Mucosa of descending colon (tissue), 3 donors: ENCODE measurements around the gene PARG. TPM values are rescaled to one million over a fixed set of nuclear protein-coding genes. Genes with fewer than 3 reads are reported as not detected.

Experiments used
- ATAC-seq: fragments of 200-7000 bp; cut with Tn5 transposase; one replicate; pipeline ENCODE4 v1.9.1; 2020; ENCODE audit warnings: mild to moderate bottlenecking, moderate library complexity
- DNase-seq, 3 donors: peaks; one replicate each; pipeline ENCODE4 v3.0.0-alpha.2; 2020
- H3K36me3 ChIP-seq: fragments of 200-600 bp; one replicate; pipeline ENCODE4 v1.8.0; 2021; ENCODE audit warnings: low read depth, mild to moderate bottlenecking
- H3K4me1 ChIP-seq: fragments of 200-600 bp; one replicate; pipeline ENCODE4 v1.8.0; 2021; ENCODE audit warnings: low read depth, mild to moderate bottlenecking
- H3K4me3 ChIP-seq: fragments of 200-600 bp; one replicate; pipeline ENCODE4 v1.8.0; 2021; ENCODE audit warnings: mild to moderate bottlenecking
- H3K9me3 ChIP-seq: fragments of 200-600 bp; one replicate; pipeline ENCODE4 v1.8.0; 2021; ENCODE audit warnings: mild to moderate bottlenecking
- intact Hi-C, 2 donors: fragments of 100-400 bp; cut with DNase I in 1 of 2; cut with micrococcal nuclease in 1 of 2; formaldehyde crosslinking; loops; one replicate each; pipeline versions ENCODE4 v1.11.0 to v1.11.1; 2022; cut with DNase I, micrococcal nuclease
- total RNA-seq, 3 donors: library from RNA; stranded (reverse); fragmentation: NEBNext Ultra II Directional in 2 of 3; extraction: Animal tissue kit (Norgen Biotek cat#: 25700) in 2 of 3; gene quantifications; one replicate each; pipeline versions ENCODE4 v1.2.1 to v1.2.4, GENCODE V29; 2021 to 2023
- TF ChIP-seq, protein P1 (sequence below): fragments of 200-600 bp; IDR thresholded peaks from one replicate; pipeline ENCODE4 v1.8.0; 2022; ENCODE audit warnings: antibody characterized with exemption, mild to moderate bottlenecking
- donor health status: DM: no; HTN: no; CAD: no; lungs with moderate emphysema.
- donor health status: DM: no; HTN: no; CAD: no.
- donor health status: DM: no; HTN: yes; CAD: no.

The PARG gene
- total RNA-seq, 3 donors from 2014 or later: 26.6 to 34.3 (median 31.6) TPM

DNA sequence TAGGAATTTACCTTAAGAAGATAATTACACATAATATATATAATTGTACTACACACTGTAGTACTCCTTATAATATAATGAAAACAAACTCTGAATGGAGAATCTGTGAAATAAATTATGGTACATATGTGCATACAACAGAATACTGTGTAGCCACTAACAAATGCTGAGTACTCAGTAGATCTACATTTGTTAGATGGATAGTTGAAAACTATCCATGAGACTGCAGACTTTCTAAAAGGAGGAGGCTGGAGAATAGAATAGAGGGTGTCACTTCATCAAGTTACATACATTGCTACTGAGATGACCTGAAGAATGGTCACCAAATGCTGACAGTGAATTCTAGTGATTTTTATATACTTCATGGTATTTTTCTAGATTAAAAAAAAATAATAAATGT lies 111.0 kb downstream of the PARG start:
- Histone ChIP-seq H3K4me1 (no peaks in the 10 kb centered on the region), H3K9me3 (no peaks in the 10 kb centered on the region), H3K4me3 (no peak overlapping the region), H3K36me3 (no peaks in the 10 kb centered on the region)
- DNase-seq: no peak
- intact Hi-C loops: no loop called here
- TF ChIP-seq, protein P1, sequence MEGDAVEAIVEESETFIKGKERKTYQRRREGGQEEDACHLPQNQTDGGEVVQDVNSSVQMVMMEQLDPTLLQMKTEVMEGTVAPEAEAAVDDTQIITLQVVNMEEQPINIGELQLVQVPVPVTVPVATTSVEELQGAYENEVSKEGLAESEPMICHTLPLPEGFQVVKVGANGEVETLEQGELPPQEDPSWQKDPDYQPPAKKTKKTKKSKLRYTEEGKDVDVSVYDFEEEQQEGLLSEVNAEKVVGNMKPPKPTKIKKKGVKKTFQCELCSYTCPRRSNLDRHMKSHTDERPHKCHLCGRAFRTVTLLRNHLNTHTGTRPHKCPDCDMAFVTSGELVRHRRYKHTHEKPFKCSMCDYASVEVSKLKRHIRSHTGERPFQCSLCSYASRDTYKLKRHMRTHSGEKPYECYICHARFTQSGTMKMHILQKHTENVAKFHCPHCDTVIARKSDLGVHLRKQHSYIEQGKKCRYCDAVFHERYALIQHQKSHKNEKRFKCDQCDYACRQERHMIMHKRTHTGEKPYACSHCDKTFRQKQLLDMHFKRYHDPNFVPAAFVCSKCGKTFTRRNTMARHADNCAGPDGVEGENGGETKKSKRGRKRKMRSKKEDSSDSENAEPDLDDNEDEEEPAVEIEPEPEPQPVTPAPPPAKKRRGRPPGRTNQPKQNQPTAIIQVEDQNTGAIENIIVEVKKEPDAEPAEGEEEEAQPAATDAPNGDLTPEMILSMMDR: no peak
- ATAC-seq: no peak

- Histone ChIP-seq H3K4me1 (no peaks in the 10 kb centered on the region), H3K9me3 (no peaks in the 10 kb centered on the region), H3K4me3 (no peak overlapping the region), H3K36me3 (no peaks in the 10 kb centered on the region)
- TF ChIP-seq, protein P1: no peak
- no peak for ATAC-seq
- intact Hi-C loops: no loop called here
- DNase-seq: no peak
Observed at GRCh38 chr10:49830016-49830415, 111.8 kb downstream of the PARG start.

GRCh38 chr10:49827297-49827696 lies 114.5 kb downstream of the PARG start:
- intact Hi-C loops: no loop called here
- TF ChIP-seq, protein P1: no peak
- no peaks in the 10 kb centered on the region for H3K4me1 ChIP-seq
- no peaks in the 10 kb centered on the region for H3K36me3 ChIP-seq
- no peak overlapping the region for H3K4me3 ChIP-seq
- no peaks in the 10 kb centered on the region for H3K9me3 ChIP-seq
- DNase-seq (no peak), ATAC-seq (no peak)

GRCh38 chr10:49819234-49819958 lies 122.4 kb downstream of the PARG start:
- TF ChIP-seq, protein P1: no peak
- Histone ChIP-seq H3K4me3 (no peak overlapping the region), H3K36me3 (no peaks in the 10 kb centered on the region), H3K4me1 (no peaks in the 10 kb centered on the region), H3K9me3 (no peaks in the 10 kb centered on the region)
- ATAC-seq: no peak
- no peak for DNase-seq
- intact Hi-C loops: no loop called here

DNA sequence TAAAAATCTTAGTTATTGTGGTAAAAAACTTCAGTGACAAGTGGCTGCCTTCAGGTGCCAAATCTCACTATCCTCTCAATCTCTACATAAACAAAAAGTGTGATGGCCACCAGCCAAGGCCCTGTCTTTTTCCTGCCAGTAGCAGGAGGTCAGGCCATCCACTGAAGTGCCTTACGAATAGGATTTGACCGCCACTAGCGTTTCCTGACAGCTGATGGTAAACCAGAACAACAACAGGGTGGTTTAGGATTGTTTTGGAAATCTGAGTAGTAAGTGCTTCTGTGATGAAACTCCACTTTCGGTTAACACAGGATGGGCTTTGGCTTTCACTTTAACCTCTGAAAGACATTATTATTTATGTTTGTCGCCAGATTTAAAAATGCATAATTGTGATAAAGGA lies 124.0 kb downstream of the PARG start:
- no peak for ATAC-seq
- no peaks in the 10 kb centered on the region for H3K36me3 ChIP-seq
- H3K4me1 ChIP-seq: no peaks in the 10 kb centered on the region
- DNase-seq: no peak
- no peaks in the 10 kb centered on the region for H3K9me3 ChIP-seq
- TF ChIP-seq, protein P1: no peak
- intact Hi-C loops: no loop called here
- no peak overlapping the region for H3K4me3 ChIP-seq
